T-helper 9 cell (primary cell): Measurements from ENCODE around the gene AGRN.
A peak's percentile ranks its signal among the peaks of the same experiment; 100 is the strongest.
"Not testable (repeated sequence)": the region's sequence is repeated elsewhere in the genome, so short reads cannot be mapped to it uniquely, and the experiment has no call there.

ENCODE experiments used
- DNase-seq: peaks from one replicate; pipeline ENCODE4 v3.0.0-alpha.2; 2020

AGRN gene

DNA sequence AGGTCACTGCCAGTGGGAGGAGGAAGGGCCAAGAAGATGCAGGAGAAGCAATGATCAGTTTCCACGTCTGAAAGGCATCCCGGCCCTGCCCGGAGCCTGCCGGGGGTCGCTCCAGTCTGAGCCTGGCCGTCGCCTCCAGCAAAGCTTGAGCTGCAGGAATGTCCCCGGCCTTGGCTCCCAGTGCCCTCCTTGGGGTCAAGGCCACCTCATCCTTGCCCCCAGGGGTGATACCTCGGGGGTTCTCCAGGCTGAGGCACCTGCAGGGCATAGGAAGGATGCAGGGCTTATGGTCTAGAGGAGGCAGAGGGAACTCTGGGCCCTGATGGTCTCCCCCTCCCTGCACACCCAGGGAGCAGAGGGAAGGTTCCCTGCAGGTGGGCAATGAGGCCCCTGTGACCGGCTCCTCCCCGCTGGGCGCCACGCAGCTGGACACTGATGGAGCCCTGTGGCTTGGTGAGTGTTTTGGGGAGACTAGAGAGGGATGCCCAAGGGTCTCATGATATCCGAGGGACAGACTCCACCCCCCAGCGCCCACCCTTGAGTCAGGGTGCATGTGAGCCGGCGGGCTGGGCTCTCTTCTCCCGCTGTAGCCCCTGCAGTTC is 34.3 kb downstream of the AGRN start:
- DNase-seq, result no peak

GRCh38 chr1:1054971-1055370 is 35.1 kb downstream of the AGRN start:
- no peak for DNase-seq

DNA sequence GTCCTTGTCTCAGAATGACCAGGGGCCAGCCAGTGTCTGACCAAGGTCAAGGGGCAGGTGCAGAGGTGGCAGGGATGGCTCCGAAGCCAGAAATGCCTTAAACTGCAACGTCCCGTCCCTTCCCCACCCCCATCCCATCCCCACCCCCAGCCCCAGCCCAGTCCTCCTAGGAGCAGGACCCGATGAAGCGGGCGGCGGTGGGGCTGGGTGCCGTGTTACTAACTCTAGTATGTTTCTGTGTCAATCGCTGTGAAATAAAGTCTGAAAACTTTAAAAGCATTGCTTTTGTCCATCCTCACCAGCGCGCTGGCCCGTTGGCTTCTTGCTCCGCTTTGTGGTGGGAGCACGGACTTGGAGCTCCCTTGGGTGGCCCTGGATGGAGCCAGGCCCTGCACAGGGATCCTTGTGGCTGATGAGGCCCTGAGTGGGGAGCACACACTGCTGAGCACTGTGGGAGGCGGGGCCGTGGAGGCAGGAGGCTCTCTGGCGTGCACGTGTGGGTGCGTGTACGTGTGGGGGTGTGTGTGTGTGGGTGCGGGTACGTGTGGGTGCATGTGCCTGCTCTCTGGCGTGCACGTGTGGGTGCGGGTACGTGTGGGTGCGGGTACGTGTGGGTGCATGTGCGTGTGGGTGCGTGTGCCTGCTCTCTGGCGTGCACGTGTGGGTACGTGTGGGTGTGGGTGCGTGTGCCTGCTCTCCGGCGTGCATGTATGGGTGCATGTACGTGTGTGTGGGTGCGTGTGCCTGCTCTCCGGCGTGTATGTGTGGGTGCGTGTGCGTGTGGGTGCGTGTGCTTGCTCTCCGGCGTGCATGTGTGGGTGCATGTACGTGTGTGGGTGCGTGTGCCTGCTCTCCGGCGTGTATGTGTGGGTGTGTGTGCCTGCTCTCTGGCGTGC is 36.2 kb downstream of the AGRN start:
- no peak for DNase-seq

GRCh38 chr1:1057769-1058087 is 37.8 kb downstream of the AGRN start:
- DNase-seq, result not testable (repeated sequence)

GRCh38 chr1:1058088-1058905 is 38.4 kb downstream of the AGRN start:
- DNase-seq, result no peak

DNA sequence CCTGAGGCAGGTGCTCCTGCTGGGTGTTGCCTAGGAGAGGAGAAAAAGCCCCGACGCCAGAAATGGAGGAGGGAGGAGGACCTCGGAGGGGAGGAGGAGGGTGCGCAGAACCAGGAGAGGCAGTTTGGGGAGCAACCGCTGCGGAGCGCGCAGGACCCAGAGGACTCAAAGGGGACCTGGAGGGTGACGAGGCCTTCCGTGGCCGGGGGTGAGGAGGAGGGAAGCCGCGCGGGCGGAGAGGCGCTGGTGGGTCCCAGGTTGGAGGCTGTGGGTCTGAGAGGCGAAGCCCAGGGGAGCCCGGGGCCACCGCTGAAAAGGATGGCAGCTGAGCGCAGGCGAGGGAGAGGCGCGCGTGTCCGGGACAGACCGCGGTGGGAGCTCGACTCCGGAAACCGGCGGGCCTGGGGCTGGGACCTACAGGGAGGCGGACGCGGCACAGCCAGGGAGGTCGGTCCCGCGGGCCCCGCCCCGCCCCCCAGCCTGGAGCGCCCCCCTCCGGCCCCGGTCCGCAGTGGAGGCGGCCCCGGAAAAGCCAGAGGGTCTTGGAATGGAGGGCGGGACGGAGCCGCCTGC is 39.1 kb downstream of the AGRN start:
- no peak for DNase-seq

- peak; percentile 88 for DNase-seq
Observed at GRCh38 chr1:1059494-1060280, 39.8 kb downstream of the AGRN start.

- no peak for DNase-seq
Observed at GRCh38 chr1:1060281-1061000, 40.5 kb downstream of the AGRN start.

DNA sequence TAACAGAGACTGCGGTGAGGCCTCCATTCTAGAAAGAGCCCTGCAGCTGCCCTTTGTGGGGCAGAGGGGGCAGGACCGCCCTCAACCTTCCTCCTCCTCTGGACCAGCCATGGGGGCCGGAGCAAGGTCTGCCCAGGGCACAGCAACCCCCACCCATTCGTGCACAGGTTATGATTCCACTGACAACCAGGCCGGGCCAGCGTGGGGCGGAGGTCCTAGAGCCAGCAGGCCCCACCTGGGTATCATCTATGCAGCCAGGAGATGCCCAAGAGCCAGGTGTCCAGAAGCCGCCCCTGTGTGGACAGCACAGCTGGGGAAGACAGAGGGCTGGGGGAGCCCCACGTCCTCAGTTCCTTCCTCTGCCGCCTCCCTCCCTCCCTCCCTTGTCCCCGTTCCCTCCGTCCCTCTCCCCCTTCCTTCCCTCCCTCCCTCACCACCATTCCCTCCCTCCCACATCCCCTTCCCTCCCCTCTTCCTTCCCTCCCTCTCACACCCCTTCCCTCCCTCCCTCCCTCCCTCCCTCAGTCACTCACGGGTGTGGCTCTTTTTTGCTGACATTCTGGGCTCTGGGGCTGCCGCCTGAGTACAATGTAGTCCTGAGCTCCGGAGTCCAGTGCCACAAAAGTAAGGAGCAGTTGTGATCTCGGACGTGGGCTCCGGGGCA is 41.9 kb downstream of the AGRN start:
- DNase-seq, result no peak

GRCh38 chr1:1062348-1063163 is 42.6 kb downstream of the AGRN start:
- no peak for DNase-seq

- DNase-seq, result no peak
Observed at GRCh38 chr1:1063261-1063944, 43.5 kb downstream of the AGRN start.

DNA sequence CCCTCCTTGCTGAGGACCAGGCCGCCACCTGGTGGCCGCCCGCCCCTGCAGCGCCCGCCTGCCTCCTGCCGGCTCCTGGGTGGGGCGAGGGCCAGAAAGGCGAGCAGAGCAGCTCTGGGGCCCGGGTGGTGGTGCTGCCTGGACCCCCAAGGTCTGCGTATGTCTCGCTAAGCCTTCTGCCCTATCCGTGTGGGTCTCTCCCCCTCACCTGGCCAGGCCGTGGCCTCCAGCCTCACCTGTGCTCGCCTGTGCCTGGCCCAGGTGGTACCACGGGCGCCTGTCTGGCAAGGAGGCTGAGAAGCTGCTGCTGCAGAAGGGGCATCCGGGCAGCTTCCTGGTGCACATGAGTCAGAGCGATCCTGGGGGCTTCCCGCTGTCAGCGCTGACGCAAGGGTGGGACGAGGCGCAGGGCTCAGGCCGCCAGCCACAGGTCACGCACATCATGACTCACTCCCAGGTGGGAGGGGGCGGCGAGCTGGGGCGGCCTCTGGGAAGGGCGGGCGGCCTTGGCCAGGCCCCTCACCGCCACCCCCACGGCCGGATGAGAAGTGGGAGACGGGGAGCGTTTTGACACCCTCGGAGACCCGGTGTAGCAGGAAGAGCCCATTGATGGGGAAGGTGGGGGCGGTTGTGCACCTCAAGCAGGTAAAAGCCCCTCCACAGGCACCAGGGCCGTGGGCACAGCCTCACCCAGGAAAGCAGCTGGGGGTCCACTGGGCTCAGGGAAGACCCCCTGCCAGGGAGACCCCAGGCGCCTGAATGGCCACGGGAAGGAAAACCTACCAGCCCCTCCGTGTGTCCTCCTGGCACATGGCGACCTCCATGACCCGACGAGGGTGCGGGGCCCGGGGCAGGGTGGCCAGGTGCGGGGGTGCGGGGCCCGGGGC is 44.3 kb downstream of the AGRN start:
- peak; percentile 72 for DNase-seq

GRCh38 chr1:1065265-1065939 is 45.5 kb downstream of the AGRN start:
- no peak for DNase-seq

GRCh38 chr1:1065940-1066304 is 46.0 kb downstream of the AGRN start:
- not testable (repeated sequence) for DNase-seq

GRCh38 chr1:1066403-1067283 is 46.7 kb downstream of the AGRN start:
- no peak for DNase-seq

GRCh38 chr1:1067284-1067859 is 47.5 kb downstream of the AGRN start:
- DNase-seq, result no peak
